HL-60 (cell line): ENCODE data around the gene RAD23A.

Experiments used
- DNase-seq, 2 experiments: peaks; one replicate each; pipeline ENCODE4 v3.0.0-alpha.2; 2010 to 2020; ENCODE audit warnings: low read depth in 1 of 2, low spot score in 1 of 2
- H3K27ac ChIP-seq: fragments of 250-450 bp; sonication (Bioruptor Pico); replicated peaks from 2 replicates; pipeline ENCODE4 v1.5.1; 2020; ENCODE audit warnings: mild to moderate bottlenecking, moderate library complexity
- H3K27me3 ChIP-seq: fragments of 250-450 bp; sonication (Bioruptor Pico); 2 replicates; pipeline ENCODE4 v1.5.1; 2021; ENCODE audit warnings: mild to moderate bottlenecking, moderate library complexity; ENCODE audit not compliant: insufficient read depth, poor library complexity, severe bottlenecking
- H3K4me3 ChIP-seq: replicated peaks from 2 replicates; pipeline ENCODE4 v1.5.1; 2011; ENCODE audit warnings: mild to moderate bottlenecking, control low read depth, low read length; ENCODE audit not compliant: insufficient read depth
- CTCF ChIP-seq: IDR thresholded peaks from one replicate; pipeline ENCODE4 v1.5.1; 2011; ENCODE audit warnings: low read length, control low read depth, inconsistent platforms; ENCODE audit not compliant: insufficient read depth
- GABPA ChIP-seq: IDR thresholded peaks from 2 replicates; pipeline ENCODE4 v1.6.1; 2012; ENCODE audit warnings: low read depth
- POLR2AphosphoS5 ChIP-seq: IDR thresholded peaks from 2 replicates; pipeline ENCODE4 v1.6.1; 2012; ENCODE audit warnings: low read depth
- SPI1 ChIP-seq: IDR thresholded peaks from 2 replicates; pipeline ENCODE4 v1.6.1; 2012; ENCODE audit warnings: low read depth, mild to moderate bottlenecking, borderline replicate concordance
- TF ChIP-seq, protein P1 (sequence below): IDR thresholded peaks from 2 replicates; pipeline ENCODE4 v1.6.1; 2012; ENCODE audit warnings: low read depth; ENCODE audit not compliant: insufficient replicate concordance

RAD23A gene

GRCh38 chr19:12987190-12987589 lies 41.5 kb downstream of the RAD23A start:
- Histone ChIP-seq H3K4me3 (no peak overlapping the region), H3K27me3 (peaks cover 10% of the 10 kb centered on the region), H3K27ac (no peak overlapping the region)
- no peak for TF ChIP-seq POLR2AphosphoS5
- TF ChIP-seq, protein P1, sequence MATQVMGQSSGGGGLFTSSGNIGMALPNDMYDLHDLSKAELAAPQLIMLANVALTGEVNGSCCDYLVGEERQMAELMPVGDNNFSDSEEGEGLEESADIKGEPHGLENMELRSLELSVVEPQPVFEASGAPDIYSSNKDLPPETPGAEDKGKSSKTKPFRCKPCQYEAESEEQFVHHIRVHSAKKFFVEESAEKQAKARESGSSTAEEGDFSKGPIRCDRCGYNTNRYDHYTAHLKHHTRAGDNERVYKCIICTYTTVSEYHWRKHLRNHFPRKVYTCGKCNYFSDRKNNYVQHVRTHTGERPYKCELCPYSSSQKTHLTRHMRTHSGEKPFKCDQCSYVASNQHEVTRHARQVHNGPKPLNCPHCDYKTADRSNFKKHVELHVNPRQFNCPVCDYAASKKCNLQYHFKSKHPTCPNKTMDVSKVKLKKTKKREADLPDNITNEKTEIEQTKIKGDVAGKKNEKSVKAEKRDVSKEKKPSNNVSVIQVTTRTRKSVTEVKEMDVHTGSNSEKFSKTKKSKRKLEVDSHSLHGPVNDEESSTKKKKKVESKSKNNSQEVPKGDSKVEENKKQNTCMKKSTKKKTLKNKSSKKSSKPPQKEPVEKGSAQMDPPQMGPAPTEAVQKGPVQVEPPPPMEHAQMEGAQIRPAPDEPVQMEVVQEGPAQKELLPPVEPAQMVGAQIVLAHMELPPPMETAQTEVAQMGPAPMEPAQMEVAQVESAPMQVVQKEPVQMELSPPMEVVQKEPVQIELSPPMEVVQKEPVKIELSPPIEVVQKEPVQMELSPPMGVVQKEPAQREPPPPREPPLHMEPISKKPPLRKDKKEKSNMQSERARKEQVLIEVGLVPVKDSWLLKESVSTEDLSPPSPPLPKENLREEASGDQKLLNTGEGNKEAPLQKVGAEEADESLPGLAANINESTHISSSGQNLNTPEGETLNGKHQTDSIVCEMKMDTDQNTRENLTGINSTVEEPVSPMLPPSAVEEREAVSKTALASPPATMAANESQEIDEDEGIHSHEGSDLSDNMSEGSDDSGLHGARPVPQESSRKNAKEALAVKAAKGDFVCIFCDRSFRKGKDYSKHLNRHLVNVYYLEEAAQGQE, result no peak
- no peak for TF ChIP-seq GABPA
- no peak for TF ChIP-seq SPI1
- TF ChIP-seq CTCF, result no peak
- DNase-seq, result no peak

DNA sequence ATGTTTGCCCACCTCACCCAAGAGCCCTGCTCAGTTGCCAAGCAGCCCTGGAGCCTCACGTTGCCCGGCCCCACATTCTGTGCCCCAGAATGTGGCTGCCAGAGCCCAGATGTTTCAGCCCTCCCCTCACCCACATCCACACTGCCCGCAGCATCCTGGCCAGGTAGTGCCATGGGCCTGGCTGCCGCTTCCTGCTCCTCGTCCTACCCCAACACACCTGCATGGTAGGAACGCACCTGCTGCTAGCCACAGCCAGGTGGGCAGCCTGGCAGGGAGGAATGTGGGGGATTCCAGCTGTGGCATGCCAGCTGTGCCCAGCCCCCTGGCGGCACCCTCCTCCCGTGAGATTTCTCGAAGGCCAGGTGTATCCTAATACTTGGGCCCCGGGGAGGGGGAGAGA lies 42.1 kb downstream of the RAD23A start:
- H3K27ac ChIP-seq, result no peak overlapping the region
- DNase-seq, result no peak

DNA sequence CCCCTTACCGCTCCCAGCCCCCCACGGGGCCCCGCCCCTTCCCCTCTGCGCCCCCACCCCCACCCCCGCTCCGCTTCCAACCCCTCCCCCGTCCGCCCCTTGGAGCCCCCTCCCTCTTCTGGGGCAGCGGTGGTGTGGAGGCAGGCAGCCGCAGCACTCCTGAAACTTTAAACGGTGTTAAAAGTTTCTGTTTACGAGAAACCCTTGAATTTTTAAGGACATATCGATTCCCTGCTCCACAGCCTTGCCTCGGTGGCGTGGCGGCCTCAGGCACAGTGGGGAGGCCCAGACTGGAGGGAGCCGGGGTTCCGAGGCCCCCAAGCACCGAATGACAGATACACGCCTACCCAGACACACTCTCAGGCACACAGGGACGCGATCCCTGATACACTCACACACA lies 44.8 kb downstream of the RAD23A start:
- Histone ChIP-seq H3K27me3 (no peaks in the 10 kb centered on the region), H3K4me3 (no peak overlapping the region), H3K27ac (no peak overlapping the region)
- no peak for DNase-seq
- TF ChIP-seq GABPA, result no peak
- TF ChIP-seq CTCF, result no peak
- TF ChIP-seq, protein P1, result no peak
- TF ChIP-seq POLR2AphosphoS5, result no peak
- TF ChIP-seq SPI1, result no peak

More for the DNA sequence above, 42.1 kb downstream of the RAD23A start:
- Histone ChIP-seq H3K4me3 (no peak overlapping the region), H3K27me3 (peaks cover 4% of the 10 kb centered on the region)
- TF ChIP-seq, protein P1, result no peak
- TF ChIP-seq POLR2AphosphoS5, result no peak
- TF ChIP-seq CTCF, result no peak
- no peak for TF ChIP-seq SPI1
- TF ChIP-seq GABPA, result no peak
